ENCODE measurements around the gene ANK2. TPM values are rescaled to one million over a fixed set of nuclear protein-coding genes. Genes with fewer than 3 reads are reported as not detected.

ANK2 gene
- total and polyA plus RNA-seq, 2 of the 13 experiments (the other 11 are each of a cell fraction or from before 2014, with no cell fraction given) = 2.7 to 15.1 TPM

DNA sequence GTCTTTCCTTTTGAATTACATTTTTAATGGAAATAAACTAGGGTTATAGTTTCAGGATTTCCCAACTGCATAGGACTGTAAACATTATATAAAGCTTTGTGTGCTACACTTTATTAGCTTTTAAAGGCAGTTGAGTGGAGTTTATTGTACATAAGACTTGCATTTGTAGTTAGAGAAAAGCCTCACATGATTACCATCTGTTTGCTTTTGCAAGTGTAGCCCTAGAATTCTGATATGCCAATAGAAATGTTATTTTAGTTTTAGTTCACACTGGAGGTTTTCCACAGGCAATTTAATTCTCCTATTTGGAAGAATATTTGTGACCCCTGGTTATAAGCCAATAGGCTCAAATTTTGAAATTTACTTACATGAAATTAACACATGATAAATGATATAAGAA, 41.3 kb upstream of the ANK2 start:
- Histone ChIP-seq H3K9ac (ENCODE audit: insufficient read depth, low read depth, low read length) (no peak overlapping the region), H4K20me1 (ENCODE audit: insufficient read depth, low read length) (no peaks in the 10 kb centered on the region), H2AFZ (ENCODE audit: low read length) (no peak overlapping the region), H3K27ac (ENCODE audit: extremely low read length, insufficient read depth, low read length) (no peak overlapping the region), H3K36me3 (replicated peaks in 1 of 2; ENCODE audit: control insufficient read depth in 1 of 2, insufficient read depth in 2 of 2, low read length in 2 of 2) (no peaks in the 10 kb centered on the region), H3K27me3 (ENCODE audit: control insufficient read depth in 1 of 2, insufficient read depth in 2 of 2, low read length in 2 of 2) (no peaks in the 10 kb centered on the region), H3K4me3 (replicated peaks in 1 of 3; ENCODE audit: insufficient read depth in 1 of 3, low read depth in 2 of 3, low read length in 3 of 3) (no peak overlapping the region), H3K79me2 (ENCODE audit: insufficient read depth, low read length) (no peaks in the 10 kb centered on the region), H3K9me3 (ENCODE audit: low read length) (no peaks in the 10 kb centered on the region), H3K4me2 (ENCODE audit: low read depth, low read length) (no peak overlapping the region), H3K4me1 (ENCODE audit: insufficient read depth, low read length) (no peaks in the 10 kb centered on the region)
- TF ChIP-seq, protein P1, sequence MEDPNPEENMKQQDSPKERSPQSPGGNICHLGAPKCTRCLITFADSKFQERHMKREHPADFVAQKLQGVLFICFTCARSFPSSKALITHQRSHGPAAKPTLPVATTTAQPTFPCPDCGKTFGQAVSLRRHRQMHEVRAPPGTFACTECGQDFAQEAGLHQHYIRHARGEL (CRISPR knock-in tag; IDR thresholded peaks at IDR 0.05) = no peak
- no peak for TF ChIP-seq EEA1 (CRISPR knock-in tag; IDR thresholded peaks at IDR 0.05; ENCODE audit: borderline replicate concordance)
- intact Hi-C loops (cut with micrococcal nuclease; ENCODE audit: unreplicated experiment) = no loop called here
- no peak for DNase-seq (ENCODE audit: low spot score)
- in situ Hi-C loops (cut with HindIII; ENCODE audit: extremely low pct_ligation_motif_present, low pct_unique_long_range_greater_than_20kb) = no loop called here
- CTCF ChIA-PET (ENCODE audit: low intra/inter-chr PET ratio, low total read pairs) = no interaction called here
- no peak for FAIRE-seq
- ATAC-seq = no peak
- POLR2A ChIA-PET = no interaction called here
- BruUV-seq (replicated peaks) = no TSS peak

DNA sequence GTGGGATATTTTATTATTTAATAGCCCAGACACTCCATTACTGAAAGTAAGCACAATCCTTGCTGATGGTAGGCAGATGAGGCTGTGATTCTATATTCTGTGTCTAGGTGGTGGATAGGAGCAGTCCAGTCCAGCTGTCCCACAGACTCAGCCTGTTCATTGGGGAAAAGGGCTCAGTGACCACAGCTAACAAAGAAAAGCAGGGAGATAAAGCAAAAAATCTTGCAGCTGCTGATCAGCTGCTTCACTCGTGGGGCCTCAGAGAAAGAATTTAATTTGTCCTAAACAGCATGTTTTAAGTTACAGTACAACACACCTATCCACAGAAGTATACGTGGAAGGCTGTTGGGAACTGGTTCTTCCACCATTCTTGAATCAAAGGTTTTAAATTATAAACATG, 40.7 kb upstream of the ANK2 start:
- in situ Hi-C loops (cut with HindIII; ENCODE audit: extremely low pct_ligation_motif_present, low pct_unique_long_range_greater_than_20kb) = no loop called here
- intact Hi-C loops (cut with micrococcal nuclease; ENCODE audit: unreplicated experiment) = no loop called here
- H4K20me1 ChIP-seq (ENCODE audit: insufficient read depth, low read length) = no peaks in the 10 kb centered on the region
- 3% methylated on average over 2 of the region's 2 CpGs for WGBS (ENCODE audit: low lambda C conversion rate)
- H3K4me3 ChIP-seq (replicated peaks in 1 of 3; ENCODE audit: insufficient read depth in 1 of 3, low read depth in 2 of 3, low read length in 3 of 3) = no peak overlapping the region
- no peak overlapping the region for H3K4me2 ChIP-seq (ENCODE audit: low read depth, low read length)
- no TSS peak for BruUV-seq (replicated peaks)
- ChIA-PET POLR2A (no interaction called here), CTCF (ENCODE audit: low intra/inter-chr PET ratio, low total read pairs) (no interaction called here)
- H3K36me3 ChIP-seq (replicated peaks in 1 of 2; ENCODE audit: control insufficient read depth in 1 of 2, insufficient read depth in 2 of 2, low read length in 2 of 2) = no peaks in the 10 kb centered on the region
- no peak overlapping the region for H2AFZ ChIP-seq (ENCODE audit: low read length)
- ATAC-seq = no peak
- no peak overlapping the region for H3K9ac ChIP-seq (ENCODE audit: insufficient read depth, low read depth, low read length)
- no peaks in the 10 kb centered on the region for H3K27me3 ChIP-seq (ENCODE audit: control insufficient read depth in 1 of 2, insufficient read depth in 2 of 2, low read length in 2 of 2)
- H3K79me2 ChIP-seq (ENCODE audit: insufficient read depth, low read length) = no peaks in the 10 kb centered on the region
- H3K27ac ChIP-seq (ENCODE audit: extremely low read length, insufficient read depth, low read length) = no peak overlapping the region
- H3K9me3 ChIP-seq (ENCODE audit: low read length) = no peaks in the 10 kb centered on the region
- no peak for DNase-seq (ENCODE audit: low spot score)
- FAIRE-seq = no peak
- no peaks in the 10 kb centered on the region for H3K4me1 ChIP-seq (ENCODE audit: insufficient read depth, low read length)
- TF ChIP-seq, protein P2, sequence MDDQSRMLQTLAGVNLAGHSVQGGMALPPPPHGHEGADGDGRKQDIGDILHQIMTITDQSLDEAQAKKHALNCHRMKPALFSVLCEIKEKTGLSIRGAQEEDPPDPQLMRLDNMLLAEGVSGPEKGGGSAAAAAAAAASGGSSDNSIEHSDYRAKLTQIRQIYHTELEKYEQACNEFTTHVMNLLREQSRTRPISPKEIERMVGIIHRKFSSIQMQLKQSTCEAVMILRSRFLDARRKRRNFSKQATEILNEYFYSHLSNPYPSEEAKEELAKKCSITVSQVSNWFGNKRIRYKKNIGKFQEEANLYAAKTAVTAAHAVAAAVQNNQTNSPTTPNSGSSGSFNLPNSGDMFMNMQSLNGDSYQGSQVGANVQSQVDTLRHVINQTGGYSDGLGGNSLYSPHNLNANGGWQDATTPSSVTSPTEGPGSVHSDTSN (CRISPR knock-in tag; IDR thresholded peaks at IDR 0.05; ENCODE audit: borderline replicate concordance) = no peak
- no peak for TF ChIP-seq ZNF333 (CRISPR knock-in tag; IDR thresholded peaks at IDR 0.05; ENCODE audit: borderline replicate concordance)
- no peak for TF ChIP-seq MBNL3 (CRISPR knock-in tag; conservative IDR thresholded peaks at IDR 0.05)
- no peak for TF ChIP-seq MED13 (CRISPR knock-in tag; IDR thresholded peaks at IDR 0.05)
- TF ChIP-seq, protein P3, sequence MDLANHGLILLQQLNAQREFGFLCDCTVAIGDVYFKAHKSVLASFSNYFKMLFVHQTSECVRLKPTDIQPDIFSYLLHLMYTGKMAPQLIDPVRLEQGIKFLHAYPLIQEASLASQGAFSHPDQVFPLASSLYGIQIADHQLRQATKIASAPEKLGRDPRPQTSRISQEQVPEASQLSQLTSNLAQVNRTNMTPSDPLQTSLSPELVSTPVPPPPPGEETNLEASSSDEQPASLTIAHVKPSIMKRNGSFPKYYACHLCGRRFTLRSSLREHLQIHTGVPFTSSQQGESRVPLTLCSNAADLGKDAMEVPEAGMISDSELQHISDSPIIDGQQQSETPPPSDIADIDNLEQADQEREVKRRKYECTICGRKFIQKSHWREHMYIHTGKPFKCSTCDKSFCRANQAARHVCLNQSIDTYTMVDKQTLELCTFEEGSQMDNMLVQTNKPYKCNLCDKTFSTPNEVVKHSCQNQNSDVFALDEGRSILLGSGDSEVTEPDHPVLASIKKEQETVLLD (CRISPR knock-in tag; IDR thresholded peaks at IDR 0.05; ENCODE audit: low read depth) = no peak
- TF ChIP-seq ZNF33A (CRISPR knock-in tag; IDR thresholded peaks at IDR 0.05; ENCODE audit: borderline replicate concordance) = no peak
- TF ChIP-seq, protein P4, sequence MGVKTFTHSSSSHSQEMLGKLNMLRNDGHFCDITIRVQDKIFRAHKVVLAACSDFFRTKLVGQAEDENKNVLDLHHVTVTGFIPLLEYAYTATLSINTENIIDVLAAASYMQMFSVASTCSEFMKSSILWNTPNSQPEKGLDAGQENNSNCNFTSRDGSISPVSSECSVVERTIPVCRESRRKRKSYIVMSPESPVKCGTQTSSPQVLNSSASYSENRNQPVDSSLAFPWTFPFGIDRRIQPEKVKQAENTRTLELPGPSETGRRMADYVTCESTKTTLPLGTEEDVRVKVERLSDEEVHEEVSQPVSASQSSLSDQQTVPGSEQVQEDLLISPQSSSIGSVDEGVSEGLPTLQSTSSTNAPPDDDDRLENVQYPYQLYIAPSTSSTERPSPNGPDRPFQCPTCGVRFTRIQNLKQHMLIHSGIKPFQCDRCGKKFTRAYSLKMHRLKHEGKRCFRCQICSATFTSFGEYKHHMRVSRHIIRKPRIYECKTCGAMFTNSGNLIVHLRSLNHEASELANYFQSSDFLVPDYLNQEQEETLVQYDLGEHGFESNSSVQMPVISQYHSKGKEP (CRISPR knock-in tag; IDR thresholded peaks at IDR 0.05) = no peak
- TF ChIP-seq ZSCAN22 (CRISPR knock-in tag; IDR thresholded peaks at IDR 0.05) = no peak
- no peak for TF ChIP-seq ZNF251 (CRISPR knock-in tag; IDR thresholded peaks at IDR 0.05)
- TF ChIP-seq, protein P5, sequence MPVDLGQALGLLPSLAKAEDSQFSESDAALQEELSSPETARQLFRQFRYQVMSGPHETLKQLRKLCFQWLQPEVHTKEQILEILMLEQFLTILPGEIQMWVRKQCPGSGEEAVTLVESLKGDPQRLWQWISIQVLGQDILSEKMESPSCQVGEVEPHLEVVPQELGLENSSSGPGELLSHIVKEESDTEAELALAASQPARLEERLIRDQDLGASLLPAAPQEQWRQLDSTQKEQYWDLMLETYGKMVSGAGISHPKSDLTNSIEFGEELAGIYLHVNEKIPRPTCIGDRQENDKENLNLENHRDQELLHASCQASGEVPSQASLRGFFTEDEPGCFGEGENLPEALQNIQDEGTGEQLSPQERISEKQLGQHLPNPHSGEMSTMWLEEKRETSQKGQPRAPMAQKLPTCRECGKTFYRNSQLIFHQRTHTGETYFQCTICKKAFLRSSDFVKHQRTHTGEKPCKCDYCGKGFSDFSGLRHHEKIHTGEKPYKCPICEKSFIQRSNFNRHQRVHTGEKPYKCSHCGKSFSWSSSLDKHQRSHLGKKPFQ (CRISPR knock-in tag; IDR thresholded peaks at IDR 0.05; ENCODE audit: insufficient replicate concordance) = no peak
- TF ChIP-seq ZNF567 (CRISPR knock-in tag; IDR thresholded peaks at IDR 0.05; ENCODE audit: borderline replicate concordance) = no peak
